ENCODE data around the gene CORO2A.

- TF ChIP-seq CTCF (IDR thresholded peaks at IDR 0.05; ENCODE audit: low read depth, low read length) (no peak), EZH2phosphoT487 (IDR thresholded peaks at IDR 0.05; ENCODE audit: low read depth) (no peak)
Measured at GRCh38 chr9:98146101-98146991, 46.1 kb downstream of the CORO2A start.

All from OCI-LY3 (cell line).